ENCODE measurements around the gene RAD51C. TPM values are rescaled to one million over a fixed set of nuclear protein-coding genes. Genes with fewer than 3 reads are reported as not detected.

Gene RAD51C
- total RNA-seq, 4 donors from 2014 or later, result 7.9 to 18.4 (median 15.0) TPM

GRCh38 chr17:58702045-58702476 is 9.7 kb downstream of the RAD51C start:
- no peak for TF ChIP-seq CTCF (IDR thresholded peaks at IDR 0.05)
- TF ChIP-seq POLR2A (IDR thresholded peaks at IDR 0.05), result no peak
- WGBS, 2 donors, result 89 to 91% methylated on average over 5 of the region's 5 CpGs
- intact Hi-C loops (cut with DNase I; ENCODE audit: low total_unique reads), result loop anchor here (5.0 kb wide), 1 partner anchor 305 kb away; no protein-coding TSS in a partner anchor

GRCh38 chr17:58702708-58703107 is 10.3 kb downstream of the RAD51C start:
- intact Hi-C loops (cut with DNase I; ENCODE audit: low total_unique reads), result loop anchor here (5.0 kb wide), 1 partner anchor 305 kb away; no protein-coding TSS in a partner anchor
- 89 to 93% methylated on average over 8 of the region's 8 CpGs for WGBS, 2 donors
- no peak for DNase-seq (ENCODE audit: low spot score in 2 of 2)
- TF ChIP-seq CTCF (IDR thresholded peaks at IDR 0.05) (no peak), POLR2A (IDR thresholded peaks at IDR 0.05) (no peak)
- H3K4me3 ChIP-seq (ENCODE audit: low read depth, poor library complexity, severe bottlenecking), result no peak overlapping the region

More at GRCh38 chr17:58702045-58702476, 9.7 kb downstream of the RAD51C start:
- no peak for DNase-seq (ENCODE audit: low spot score in 2 of 2)
- H3K4me3 ChIP-seq (ENCODE audit: low read depth, poor library complexity, severe bottlenecking), result no peak overlapping the region

GRCh38 chr17:58703137-58703915 is 10.9 kb downstream of the RAD51C start:
- no peak for TF ChIP-seq CTCF (IDR thresholded peaks at IDR 0.05)
- no peak for TF ChIP-seq POLR2A (IDR thresholded peaks at IDR 0.05)
- H3K4me3 ChIP-seq (ENCODE audit: low read depth, poor library complexity, severe bottlenecking), result no peak overlapping the region
- WGBS, 2 donors, result 77 to 83% methylated on average over 4 of the region's 4 CpGs
- DNase-seq (ENCODE audit: low spot score in 2 of 2), result no peak
- intact Hi-C loops (cut with DNase I; ENCODE audit: low total_unique reads), result loop anchor here (5.0 kb wide), 1 partner anchor 304 kb away; no protein-coding TSS in a partner anchor

GRCh38 chr17:58703916-58704286 is 11.5 kb downstream of the RAD51C start:
- H3K4me3 ChIP-seq (ENCODE audit: low read depth, poor library complexity, severe bottlenecking), result no peak overlapping the region
- intact Hi-C loops (cut with DNase I; ENCODE audit: low total_unique reads), result loop anchor here (5.0 kb wide), 1 partner anchor 303 kb away; no protein-coding TSS in a partner anchor
- DNase-seq (ENCODE audit: low spot score in 2 of 2), result no peak
- TF ChIP-seq CTCF (IDR thresholded peaks at IDR 0.05) (no peak), POLR2A (IDR thresholded peaks at IDR 0.05) (no peak)
- 81 to 92% methylated on average over 2 of the region's 2 CpGs for WGBS, 2 donors

- no peak for TF ChIP-seq POLR2A (IDR thresholded peaks at IDR 0.05)
- TF ChIP-seq CTCF (IDR thresholded peaks at IDR 0.05), result no peak
- intact Hi-C loops (cut with DNase I; ENCODE audit: low total_unique reads), result no loop called here
- 67 to 70% methylated on average over 3 of the region's 3 CpGs for WGBS, 2 donors
These were observed 14.1 kb downstream of the RAD51C start for GRCh38 chr17:58706351-58707140.

More at GRCh38 chr17:58706351-58707140, 14.1 kb downstream of the RAD51C start:
- DNase-seq (ENCODE audit: low spot score in 2 of 2), result no peak
- H3K4me3 ChIP-seq (ENCODE audit: low read depth, poor library complexity, severe bottlenecking), result no peak overlapping the region

Measured in lower leg skin (tissue), 4 donors.